Fibroblast of villous mesenchyme (primary cell): ENCODE data around the gene MALT1. TPM values are rescaled to one million over a fixed set of nuclear protein-coding genes. Genes with fewer than 3 reads are reported as not detected.

Experiments used
- DNase-seq: peaks from one replicate; pipeline ENCODE4 v3.0.0-alpha.2; 2010; ENCODE audit warnings: low read depth
- H3K4me3 ChIP-seq: 2 replicates; pipeline ENCODE4 v1.5.1; 2011; ENCODE audit warnings: low read depth, mild to moderate bottlenecking, low read length
- total RNA-seq: library from RNA; depleted of rRNA; stranded (reverse); fragments of >200 nt; gene quantifications from 2 replicates; pipeline ENCODE4 v1.2.3, GENCODE V29; 2012
- TF ChIP-seq, protein P1 (sequence below): IDR thresholded peaks from 2 replicates; pipeline ENCODE4 v1.5.1; 2012; ENCODE audit warnings: low read depth, mild to moderate bottlenecking, low read length; ENCODE audit not compliant: insufficient read depth

MALT1 gene
- total RNA-seq, 1 donor: 85.1 TPM

DNA sequence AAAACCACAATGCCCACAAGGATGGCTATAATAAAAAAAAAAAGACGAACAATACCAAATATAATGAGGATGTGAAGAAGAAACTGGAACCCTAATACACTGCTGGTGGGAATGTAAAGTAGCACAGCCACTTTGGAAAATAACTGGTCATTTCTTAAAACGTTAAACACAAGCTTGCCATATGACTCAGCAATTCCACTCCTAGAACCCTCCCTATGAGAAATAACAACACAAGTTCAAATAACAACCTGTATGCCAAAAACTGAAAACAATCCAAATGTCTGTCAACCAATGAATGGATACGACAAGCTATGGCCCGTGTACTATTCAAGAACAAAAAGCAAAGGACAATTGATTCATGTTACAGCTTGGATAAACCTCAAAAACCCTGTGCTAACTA lies 35.4 kb upstream of the MALT1 start:
- TF ChIP-seq, protein P1, sequence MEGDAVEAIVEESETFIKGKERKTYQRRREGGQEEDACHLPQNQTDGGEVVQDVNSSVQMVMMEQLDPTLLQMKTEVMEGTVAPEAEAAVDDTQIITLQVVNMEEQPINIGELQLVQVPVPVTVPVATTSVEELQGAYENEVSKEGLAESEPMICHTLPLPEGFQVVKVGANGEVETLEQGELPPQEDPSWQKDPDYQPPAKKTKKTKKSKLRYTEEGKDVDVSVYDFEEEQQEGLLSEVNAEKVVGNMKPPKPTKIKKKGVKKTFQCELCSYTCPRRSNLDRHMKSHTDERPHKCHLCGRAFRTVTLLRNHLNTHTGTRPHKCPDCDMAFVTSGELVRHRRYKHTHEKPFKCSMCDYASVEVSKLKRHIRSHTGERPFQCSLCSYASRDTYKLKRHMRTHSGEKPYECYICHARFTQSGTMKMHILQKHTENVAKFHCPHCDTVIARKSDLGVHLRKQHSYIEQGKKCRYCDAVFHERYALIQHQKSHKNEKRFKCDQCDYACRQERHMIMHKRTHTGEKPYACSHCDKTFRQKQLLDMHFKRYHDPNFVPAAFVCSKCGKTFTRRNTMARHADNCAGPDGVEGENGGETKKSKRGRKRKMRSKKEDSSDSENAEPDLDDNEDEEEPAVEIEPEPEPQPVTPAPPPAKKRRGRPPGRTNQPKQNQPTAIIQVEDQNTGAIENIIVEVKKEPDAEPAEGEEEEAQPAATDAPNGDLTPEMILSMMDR: no peak
- H3K4me3 ChIP-seq: no peak overlapping the region
- peak; percentile 86 for DNase-seq

DNA sequence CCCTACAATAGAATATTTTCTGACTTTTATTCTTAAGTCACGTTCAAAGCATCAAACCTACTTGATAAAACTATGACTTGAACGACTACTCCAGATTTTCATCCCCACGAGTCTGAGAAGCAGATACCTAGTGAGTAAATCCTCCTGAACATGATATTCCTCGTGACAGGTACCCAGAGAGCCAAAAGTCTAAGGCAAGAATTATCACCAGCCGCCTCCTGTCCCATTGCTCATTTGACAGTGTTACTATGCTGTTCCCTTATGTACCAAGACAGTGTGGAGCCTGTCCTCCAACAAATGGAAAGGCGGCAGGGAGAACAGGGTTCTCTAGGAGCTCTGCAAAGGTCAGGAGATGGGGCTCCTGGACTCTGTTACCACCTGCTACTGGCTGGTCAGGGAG lies 34.1 kb upstream of the MALT1 start:
- TF ChIP-seq, protein P1: no peak
- no peak for DNase-seq
- no peak overlapping the region for H3K4me3 ChIP-seq

DNA sequence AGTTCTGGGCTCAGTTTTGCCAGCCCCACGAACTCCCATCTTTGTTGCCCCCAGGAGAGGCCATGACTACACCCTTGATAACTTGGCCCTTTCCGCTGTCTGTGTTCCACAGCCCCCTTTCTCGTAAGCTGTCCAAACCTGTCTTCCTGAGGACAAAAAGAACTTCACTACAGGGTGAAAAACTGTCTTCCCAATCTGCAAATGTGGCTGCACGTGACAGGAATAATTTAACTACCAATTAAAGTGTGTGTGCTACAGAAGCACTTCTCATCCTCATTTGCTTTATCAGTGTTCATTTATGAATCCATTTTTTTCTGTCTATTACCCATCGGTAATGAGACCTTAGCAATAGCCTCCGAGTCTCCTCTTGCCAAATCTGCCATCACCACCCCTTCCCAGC lies 33.3 kb upstream of the MALT1 start:
- DNase-seq: no peak
- TF ChIP-seq, protein P1: no peak
- no peak overlapping the region for H3K4me3 ChIP-seq

DNA sequence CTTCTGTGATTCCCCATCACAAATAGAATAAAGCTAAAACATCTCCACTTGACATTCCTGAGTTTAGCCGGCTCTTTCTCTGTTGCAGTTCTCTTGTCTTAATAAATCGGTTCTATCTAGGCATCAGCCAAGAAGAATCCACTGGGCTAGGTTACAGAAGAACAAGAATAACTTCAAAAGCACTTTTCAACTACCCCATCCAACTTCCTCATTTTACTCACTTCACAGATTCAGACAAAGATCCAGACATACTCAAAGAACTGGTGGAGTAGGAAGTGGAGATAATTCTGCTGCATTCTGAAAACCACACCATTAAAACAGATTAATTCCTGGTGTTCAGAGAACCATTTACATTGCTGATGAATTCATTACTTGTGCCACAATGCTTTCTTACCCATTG lies 32.8 kb upstream of the MALT1 start:
- H3K4me3 ChIP-seq: no peak overlapping the region
- TF ChIP-seq, protein P1: no peak
- no peak for DNase-seq

DNA sequence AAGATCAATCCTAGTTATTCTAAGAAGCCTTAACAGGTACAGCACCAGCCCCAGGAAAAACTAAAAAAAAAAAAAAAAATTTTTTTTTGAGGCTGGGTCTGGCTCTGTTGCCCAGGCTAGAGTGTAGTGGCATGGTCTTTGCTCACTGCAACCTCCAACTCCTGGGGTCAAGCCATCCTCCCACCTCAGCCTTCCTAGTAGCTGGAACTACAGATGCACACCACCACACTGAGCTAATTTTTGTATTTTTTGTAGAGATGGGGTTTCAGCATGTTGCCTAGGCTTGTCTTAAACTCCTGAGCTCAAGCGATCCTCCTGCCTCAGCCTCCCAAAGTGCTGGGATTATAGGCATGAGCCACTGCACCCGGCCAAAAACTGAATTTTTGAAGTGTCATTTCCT lies 32.0 kb upstream of the MALT1 start:
- DNase-seq: no peak
- TF ChIP-seq, protein P1: no peak

DNA sequence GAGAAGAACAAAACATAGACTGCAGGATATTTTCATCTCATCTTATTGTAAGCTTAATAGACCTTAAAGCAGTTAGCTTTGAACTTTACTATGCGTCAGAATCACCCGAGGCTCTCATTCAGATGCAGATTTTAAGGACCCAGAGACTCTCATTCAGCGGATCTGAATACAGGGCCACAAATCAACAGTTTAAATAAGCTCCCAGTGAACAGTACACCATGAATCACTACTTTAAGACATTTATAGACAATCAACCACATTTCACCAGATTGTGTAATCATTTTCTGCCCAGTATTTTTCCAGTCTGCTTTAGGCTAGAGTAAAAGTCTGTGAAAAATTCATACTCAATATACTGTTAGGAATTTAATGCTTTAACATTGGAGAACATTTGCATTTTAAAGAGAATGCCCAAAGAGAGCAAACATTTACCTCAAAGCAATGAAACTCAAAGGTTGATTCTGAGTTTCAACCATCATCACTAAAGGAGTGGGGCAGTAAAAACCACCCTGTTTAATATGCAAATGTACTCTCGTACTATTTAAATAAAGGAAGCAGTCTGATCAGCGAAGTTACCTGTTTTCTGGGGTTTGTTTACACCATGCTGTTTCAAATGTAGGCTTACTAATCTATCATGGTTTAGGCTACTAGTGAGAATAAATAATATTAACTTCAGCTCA lies 31.4 kb upstream of the MALT1 start:
- no peak overlapping the region for H3K4me3 ChIP-seq
- TF ChIP-seq, protein P1: no peak

More for the DNA sequence above, 32.0 kb upstream of the MALT1 start:
- H3K4me3 ChIP-seq: no peak overlapping the region

DNA sequence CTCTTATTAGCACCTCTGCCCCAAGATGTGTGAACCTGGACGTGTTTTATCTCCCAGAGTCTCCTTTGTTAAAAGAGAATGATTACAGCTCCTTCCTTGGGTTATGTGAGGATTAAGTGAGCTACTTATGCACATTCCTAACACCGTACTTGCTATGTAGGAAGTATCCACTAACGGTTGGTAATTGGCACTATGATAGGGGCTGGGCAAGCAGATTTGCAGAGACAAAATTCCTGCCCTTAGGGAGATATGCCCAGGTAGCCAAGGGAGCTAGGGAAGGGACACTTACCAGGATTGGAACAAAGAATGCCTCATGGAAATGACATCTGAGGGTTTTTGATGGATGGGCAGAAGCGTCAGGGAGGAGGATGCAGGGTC lies 30.8 kb upstream of the MALT1 start:
- DNase-seq: no peak
- H3K4me3 ChIP-seq: no peak overlapping the region
- TF ChIP-seq, protein P1: no peak

More for the DNA sequence above, 31.4 kb upstream of the MALT1 start:
- peak; percentile 91 for DNase-seq
